Natural killer cell (primary cell): ENCODE data around the gene SPEN. TPM values are rescaled to one million over a fixed set of nuclear protein-coding genes. Genes with fewer than 3 reads are reported as not detected.

Experiments
- ATAC-seq, 3 donors: fragments of 150-1000 bp in 2 of 3; fragments of 200-7000 bp in 1 of 3; cut with Tn5 transposase; 1 replicate in 1 of 3; 2 replicates in 2 of 3; pipeline ENCODE4 v1.10.0; 2021; ENCODE audit warnings: mild to moderate bottlenecking in 2 of 3, moderate library complexity in 2 of 3
- DNase-seq, 2 donors: peaks; one replicate each; pipeline versions ENCODE4 v3.0.0 to v3.0.0-alpha.2; 2013 to 2021; ENCODE audit warnings: mixed read lengths in 1 of 2
- H3K27ac ChIP-seq: one replicate; pipeline ENCODE4 v1.5.1; 2013; ENCODE audit warnings: mild to moderate bottlenecking, low read length
- H3K27me3 ChIP-seq: one replicate; pipeline ENCODE4 v1.6.1; 2013; ENCODE audit warnings: low read length; ENCODE audit not compliant: control insufficient read depth, insufficient read depth
- H3K36me3 ChIP-seq: one replicate; pipeline ENCODE4 v1.6.1; 2013; ENCODE audit warnings: low read length; ENCODE audit not compliant: control insufficient read depth, insufficient read depth
- H3K4me1 ChIP-seq: one replicate; pipeline ENCODE4 v1.6.1; 2013; ENCODE audit warnings: low read length; ENCODE audit not compliant: control insufficient read depth, insufficient read depth
- H3K4me3 ChIP-seq: one replicate; pipeline ENCODE4 v1.5.1; 2013; ENCODE audit warnings: low read length
- H3K9me3 ChIP-seq: one replicate; pipeline ENCODE4 v1.6.1; 2013; ENCODE audit warnings: low read length; ENCODE audit not compliant: control insufficient read depth, insufficient read depth
- H3K27ac Mint-ChIP-seq, 2 donors: one replicate each; pipeline ENCODE4 v1.8.0; 2022; ENCODE audit warnings: mild to moderate bottlenecking in 2 of 2, mixed read lengths in 2 of 2, moderate library complexity in 1 of 2
- H3K27me3 Mint-ChIP-seq, 2 donors: one replicate each; pipeline ENCODE4 v1.8.0; 2022; ENCODE audit warnings: low read depth in 2 of 2, mixed read lengths in 2 of 2
- H3K36me3 Mint-ChIP-seq: one replicate; pipeline ENCODE4 v1.8.0; 2022; ENCODE audit warnings: mixed read lengths
- H3K4me1 Mint-ChIP-seq, 2 donors: one replicate each; pipeline ENCODE4 v1.8.0; 2022; ENCODE audit warnings: mixed read lengths in 2 of 2
- H3K4me3 Mint-ChIP-seq: one replicate; pipeline ENCODE4 v1.8.0; 2022; ENCODE audit warnings: mild to moderate bottlenecking, moderate library complexity, mixed read lengths
- H3K9me3 Mint-ChIP-seq, 2 donors: one replicate each; pipeline ENCODE4 v1.8.0; 2022; ENCODE audit warnings: mixed read lengths in 2 of 2
- CTCF ChIP-seq: fragments of 200-600 bp; IDR thresholded peaks from one replicate; pipeline ENCODE4 v1.8.0; 2022; ENCODE audit warnings: antibody characterized with exemption
- WGBS: methylation state at CpG from one replicate; pipeline ENCODE4 v1.1.7; 2013; ENCODE audit warnings: missing lambda C conversion rate; ENCODE audit not compliant: insufficient coverage; 5-methylcytosine and 5-hydroxymethylcytosine counted together
- intact Hi-C: fragments of 100-400 bp; cut with micrococcal nuclease; formaldehyde crosslinking; loops from one replicate; pipeline ENCODE4 v1.14.2; 2022
- total RNA-seq, 4 donors: library from RNA; stranded (reverse); fragments of 120-200 nt in 1 of 4; gene quantifications; one replicate each; pipeline versions ENCODE4 v1.2.3 to v1.2.4, GENCODE V29; 2013 to 2022

Gene SPEN
- total RNA-seq, 3 donors from 2014 or later (not counting 1 experiment from before 2014, with no cell fraction given), result 98.1 to 114 (median 105) TPM

- Mint-ChIP-seq H3K27me3 (no peaks in the 10 kb centered on the region), H3K27ac (peak overlapping the region in 1 of 2 donors; percentile 68), H3K4me1 (peaks cover 33 to 39% of the 10 kb centered on the region in 2 donors), H3K9me3 (no peaks in the 10 kb centered on the region), H3K4me3 (no peak overlapping the region), H3K36me3 (no peaks in the 10 kb centered on the region)
- TF ChIP-seq CTCF, result no peak
- Histone ChIP-seq H3K36me3 (peaks cover 5% of the 10 kb centered on the region), H3K4me1 (peaks cover 6% of the 10 kb centered on the region), H3K27me3 (no peaks in the 10 kb centered on the region), H3K4me3 (no peak overlapping the region), H3K9me3 (no peaks in the 10 kb centered on the region), H3K27ac (no peak overlapping the region)
- intact Hi-C loops, result no loop called here
- DNase-seq (no peak), ATAC-seq (no peak)
Observed at GRCh38 chr1:15958793-15959192, 111.3 kb downstream of the SPEN start.

GRCh38 chr1:15959424-15959823, 111.9 kb downstream of the SPEN start:
- DNase-seq, result no peak
- Mint-ChIP-seq H3K27me3 (no peaks in the 10 kb centered on the region), H3K36me3 (no peaks in the 10 kb centered on the region), H3K27ac (no peak overlapping the region), H3K9me3 (no peaks in the 10 kb centered on the region), H3K4me3 (no peak overlapping the region), H3K4me1 (peaks cover 33 to 37% of the 10 kb centered on the region in 2 donors)
- no peak for ATAC-seq
- Histone ChIP-seq H3K27me3 (no peaks in the 10 kb centered on the region), H3K9me3 (no peaks in the 10 kb centered on the region), H3K36me3 (peaks cover 3% of the 10 kb centered on the region), H3K27ac (no peak overlapping the region), H3K4me3 (no peak overlapping the region), H3K4me1 (peaks cover 10% of the 10 kb centered on the region)
- intact Hi-C loops, result no loop called here
- no peak for TF ChIP-seq CTCF

- WGBS, result 75% methylated on average over 8 of the region's 8 CpGs
- Histone ChIP-seq H3K4me3 (no peak overlapping the region), H3K9me3 (no peaks in the 10 kb centered on the region), H3K27ac (no peak overlapping the region), H3K27me3 (no peaks in the 10 kb centered on the region), H3K4me1 (peaks cover 13% of the 10 kb centered on the region), H3K36me3 (peaks cover 3% of the 10 kb centered on the region)
- DNase-seq (no peak), ATAC-seq (no peak)
- Mint-ChIP-seq H3K27me3 (no peaks in the 10 kb centered on the region), H3K36me3 (no peaks in the 10 kb centered on the region), H3K27ac (no peak overlapping the region), H3K4me1 (peaks cover 33 to 37% of the 10 kb centered on the region in 2 donors), H3K4me3 (no peak overlapping the region), H3K9me3 (no peaks in the 10 kb centered on the region)
- TF ChIP-seq CTCF, result no peak
- intact Hi-C loops, result no loop called here
Observed at GRCh38 chr1:15959827-15960446, 112.4 kb downstream of the SPEN start.

- Mint-ChIP-seq H3K4me3 (no peak overlapping the region), H3K9me3 (no peaks in the 10 kb centered on the region), H3K4me1 (peaks cover 40 to 43% of the 10 kb centered on the region in 2 donors), H3K27me3 (no peaks in the 10 kb centered on the region), H3K27ac (no peak overlapping the region), H3K36me3 (no peaks in the 10 kb centered on the region)
- no peaks in the 10 kb centered on the region for H3K9me3 ChIP-seq
- DNase-seq, result no peak
- 93% methylated on average over 4 of the region's 5 CpGs for whole genome bisulfite sequencing
- no peak overlapping the region for H3K4me3 ChIP-seq
- ATAC-seq, result no peak
- intact Hi-C loops, result no loop called here
- peaks cover 18% of the 10 kb centered on the region for H3K4me1 ChIP-seq
- H3K27ac ChIP-seq, result no peak overlapping the region
- no peaks in the 10 kb centered on the region for H3K27me3 ChIP-seq
- peaks cover 3% of the 10 kb centered on the region for H3K36me3 ChIP-seq
- no peak for TF ChIP-seq CTCF
Observed at GRCh38 chr1:15960808-15961207, 113.3 kb downstream of the SPEN start.
